Ectodermal cell (in vitro differentiated cells): ENCODE measurements around the gene MAGED1.

ENCODE experiments used
- H3K27ac ChIP-seq: 2 replicates; pipeline ENCODE4 v1.7.0; 2013; ENCODE audit warnings: mild to moderate bottlenecking, low read depth, low read length; ENCODE audit not compliant: insufficient read depth, poor library complexity, severe bottlenecking
- H3K27me3 ChIP-seq: 2 replicates; pipeline ENCODE4 v1.7.0; 2013; ENCODE audit warnings: mild to moderate bottlenecking, low read length; ENCODE audit not compliant: insufficient read depth, control insufficient read depth, poor library complexity, severe bottlenecking
- H3K36me3 ChIP-seq: one replicate; pipeline ENCODE4 v1.7.0; 2013; ENCODE audit warnings: low read length; ENCODE audit not compliant: control insufficient read depth, insufficient read depth
- H3K4me1 ChIP-seq: one replicate; pipeline ENCODE4 v1.7.0; 2013; ENCODE audit warnings: low read length; ENCODE audit not compliant: control insufficient read depth, insufficient read depth
- H3K4me3 ChIP-seq: 2 replicates; pipeline ENCODE4 v1.7.0; 2013; ENCODE audit warnings: low read depth, low read length, control low read depth; ENCODE audit not compliant: insufficient read depth
- H3K9me3 ChIP-seq: 2 replicates; pipeline ENCODE4 v1.7.0; 2013; ENCODE audit warnings: mild to moderate bottlenecking, low read length, moderate library complexity; ENCODE audit not compliant: control insufficient read depth
- WGBS, 2 experiments: methylation state at CpG; one replicate each; pipeline ENCODE4 v1.1.7; 2013; ENCODE audit warnings: missing lambda C conversion rate in 2 of 2; 5-methylcytosine and 5-hydroxymethylcytosine counted together

The MAGED1 gene

GRCh38 chrX:51862920-51863319 is 30.5 kb upstream of the MAGED1 start:
- Histone ChIP-seq H3K36me3 (no peaks in the 10 kb centered on the region), H3K9me3 (no peaks in the 10 kb centered on the region), H3K4me3 (no peak overlapping the region), H3K27me3 (no peaks in the 10 kb centered on the region), H3K4me1 (no peaks in the 10 kb centered on the region), H3K27ac (no peak overlapping the region)
- 88 to 100% methylated on average over 1 of the region's 1 CpG for WGBS, 2 experiments

- no peak overlapping the region for H3K4me3 ChIP-seq
- no peaks in the 10 kb centered on the region for H3K9me3 ChIP-seq
- H3K27ac ChIP-seq: no peak overlapping the region
- no peaks in the 10 kb centered on the region for H3K4me1 ChIP-seq
- WGBS, 2 experiments: 92 to 93% methylated on average over 3 of the region's 3 CpGs
- H3K36me3 ChIP-seq: no peaks in the 10 kb centered on the region
- H3K27me3 ChIP-seq: no peaks in the 10 kb centered on the region
Observed at GRCh38 chrX:51866210-51866609, 27.2 kb upstream of the MAGED1 start.

- Histone ChIP-seq H3K27ac (no peak overlapping the region), H3K27me3 (no peaks in the 10 kb centered on the region), H3K36me3 (no peaks in the 10 kb centered on the region), H3K4me3 (no peak overlapping the region), H3K4me1 (no peaks in the 10 kb centered on the region), H3K9me3 (no peaks in the 10 kb centered on the region)
- WGBS, 2 experiments: no CpG with 5 or more reads among the region's 1 CpG
Observed at GRCh38 chrX:51867626-51868025, 25.8 kb upstream of the MAGED1 start.

GRCh38 chrX:51870354-51870753 is 23.1 kb upstream of the MAGED1 start:
- H3K27me3 ChIP-seq: no peaks in the 10 kb centered on the region
- WGBS, 2 experiments: 100% methylated on average over 1 to 2 of the region's 2 CpGs
- no peaks in the 10 kb centered on the region for H3K9me3 ChIP-seq
- no peaks in the 10 kb centered on the region for H3K4me1 ChIP-seq
- H3K27ac ChIP-seq: no peak overlapping the region
- no peaks in the 10 kb centered on the region for H3K36me3 ChIP-seq
- H3K4me3 ChIP-seq: no peak overlapping the region

- Histone ChIP-seq H3K27me3 (no peaks in the 10 kb centered on the region), H3K36me3 (no peaks in the 10 kb centered on the region), H3K4me3 (no peak overlapping the region), H3K27ac (no peak overlapping the region), H3K4me1 (no peaks in the 10 kb centered on the region), H3K9me3 (no peaks in the 10 kb centered on the region)
- WGBS, 2 experiments: 97 to 100% methylated on average over 1 of the region's 1 CpG
Observed at GRCh38 chrX:51874123-51874522, 19.3 kb upstream of the MAGED1 start.

- H3K27ac ChIP-seq: no peak overlapping the region
- no peak overlapping the region for H3K4me3 ChIP-seq
- no peaks in the 10 kb centered on the region for H3K4me1 ChIP-seq
- 100% methylated on average over 1 of the region's 1 CpG; no CpG with 5 or more reads in 1 of the 2 experiments for WGBS, 2 experiments
- no peaks in the 10 kb centered on the region for H3K9me3 ChIP-seq
- no peaks in the 10 kb centered on the region for H3K27me3 ChIP-seq
- H3K36me3 ChIP-seq: no peaks in the 10 kb centered on the region
Observed at GRCh38 chrX:51876441-51876840, 17.0 kb upstream of the MAGED1 start.

- H3K27ac ChIP-seq: no peak overlapping the region
- no peaks in the 10 kb centered on the region for H3K27me3 ChIP-seq
- no peaks in the 10 kb centered on the region for H3K4me1 ChIP-seq
- H3K36me3 ChIP-seq: no peaks in the 10 kb centered on the region
- H3K4me3 ChIP-seq: no peak overlapping the region
- no peaks in the 10 kb centered on the region for H3K9me3 ChIP-seq
- 100% methylated on average over 1 of the region's 1 CpG; no CpG with 5 or more reads in 1 of the 2 experiments for WGBS, 2 experiments
Observed at GRCh38 chrX:51878056-51878455, 15.4 kb upstream of the MAGED1 start.

GRCh38 chrX:51889851-51890250 is 3.6 kb upstream of the MAGED1 start:
- no peaks in the 10 kb centered on the region for H3K9me3 ChIP-seq
- H3K27ac ChIP-seq: no peak overlapping the region
- peaks cover 10% of the 10 kb centered on the region for H3K4me1 ChIP-seq
- no peaks in the 10 kb centered on the region for H3K36me3 ChIP-seq
- H3K27me3 ChIP-seq: no peaks in the 10 kb centered on the region
- H3K4me3 ChIP-seq: no peak overlapping the region

GRCh38 chrX:51891245-51891644 is 2.2 kb upstream of the MAGED1 start:
- H3K4me1 ChIP-seq: peaks cover 21% of the 10 kb centered on the region
- H3K27me3 ChIP-seq: no peaks in the 10 kb centered on the region
- WGBS, 2 experiments: no CpG with 5 or more reads among the region's 1 CpG
- H3K27ac ChIP-seq: no peak overlapping the region
- no peak overlapping the region for H3K4me3 ChIP-seq
- H3K9me3 ChIP-seq: no peaks in the 10 kb centered on the region
- peaks cover 2% of the 10 kb centered on the region for H3K36me3 ChIP-seq

GRCh38 chrX:51891821-51892551 is 1.4 kb upstream of the MAGED1 start:
- Histone ChIP-seq H3K4me3 (no peak overlapping the region), H3K27me3 (no peaks in the 10 kb centered on the region), H3K4me1 (peaks cover 21% of the 10 kb centered on the region), H3K36me3 (peaks cover 9% of the 10 kb centered on the region), H3K9me3 (no peaks in the 10 kb centered on the region), H3K27ac (no peak overlapping the region)
- WGBS, 2 experiments: 82 to 83% methylated on average over 6 of the region's 6 CpGs
